ENCODE measurements around the gene C1orf216.

- TF ChIP-seq POLR2AphosphoS5 (IDR thresholded peaks at IDR 0.05) (no peak), CTCF (IDR thresholded peaks at IDR 0.05 in 8 of 11, conservative IDR thresholded peaks at IDR 0.05 in 3 of 11) (no peak)
These were observed 10.9 kb downstream of the C1orf216 start for GRCh38 chr1:35707601-35708440.
